HepG2 (cell line): ENCODE measurements around the gene CDHR4. TPM values are rescaled to one million over a fixed set of nuclear protein-coding genes. Genes with fewer than 3 reads are reported as not detected.

Experiments
- ATAC-seq: fragments of 200-7000 bp; cut with Tn5 transposase; 3 replicates; pipeline ENCODE4 v1.9.1; 2020; ENCODE audit warnings: mild to moderate bottlenecking, moderate library complexity
- BruUV-seq: library from RNA; stranded (reverse); fragments of 400-500 nt; replicated peaks from 2 replicates; lab custom pipeline; 2021; lab: Mats Ljungman, UMichigan
- CTCF ChIA-PET: fragments of 300-600 bp; formaldehyde crosslinking; extraction: SDS; loops from one replicate; lab custom pipeline; 2021; ENCODE audit warnings: low total read pairs, inconsistent platforms, low intra/inter-chr PET ratio; lab: Yijun Ruan, JAX
- POLR2A ChIA-PET: fragments of 350-600 bp; sonication (Branson Sonifier 250); formaldehyde crosslinking; loops from one replicate; lab custom pipeline; 2020; ENCODE audit warnings: antibody characterized with exemption, inconsistent platforms; lab: Yijun Ruan, JAX
- DNase-seq: peaks from one replicate; pipeline ENCODE4 v3.0.0-alpha.2; 2015; ENCODE audit warnings: low spot score
- FAIRE-seq: peaks from 3 replicates; lab custom pipeline; 2011; peaks lifted over from hg19 to GRCh38; lab: Jason Lieb, UNC
- H2AFZ ChIP-seq: one replicate; pipeline ENCODE4 v1.6.1; 2011; ENCODE audit warnings: low read length, inconsistent platforms
- H3K27ac ChIP-seq: fragments of 300-600 bp; 3 replicates; pipeline ENCODE4 v1.8.0; 2011; ENCODE audit warnings: mixed run types, mild to moderate bottlenecking, mixed read lengths, low read length, inconsistent platforms; ENCODE audit not compliant: insufficient read depth; ENCODE audit errors: extremely low read length
- H3K27me3 ChIP-seq, 2 experiments: fragments of 200-600 bp in 1 of 2; 2 replicates in 1 of 2; 3 replicates in 1 of 2; pipeline versions ENCODE4 v1.6.0 to v1.8.0; 2011; ENCODE audit warnings: low read length in 2 of 2, mild to moderate bottlenecking in 2 of 2, moderate library complexity in 2 of 2, inconsistent platforms in 1 of 2; ENCODE audit not compliant: insufficient read depth in 2 of 2, control insufficient read depth in 1 of 2
- H3K36me3 ChIP-seq, 2 experiments: fragments of 200-600 bp in 1 of 2; replicated peaks in 1 of 2; 2 replicates in 1 of 2; 3 replicates in 1 of 2; pipeline versions ENCODE4 v1.5.1 to v1.8.0; 2011; ENCODE audit warnings: low read length in 2 of 2, inconsistent platforms in 1 of 2; ENCODE audit not compliant: insufficient read depth in 2 of 2, control insufficient read depth in 1 of 2
- H3K4me1 ChIP-seq: 2 replicates; pipeline ENCODE4 v1.5.1; 2012; ENCODE audit warnings: low read length, inconsistent platforms; ENCODE audit not compliant: insufficient read depth
- H3K4me2 ChIP-seq: 2 replicates; pipeline ENCODE4 v1.6.0; 2011; ENCODE audit warnings: low read depth, low read length, inconsistent platforms
- H3K4me3 ChIP-seq, 3 experiments: fragments of 200-600 bp in 1 of 3; sonication (generic), shearing (Covaris generic) in 1 of 3; replicated peaks in 1 of 3; 2 replicates each; pipeline ENCODE4 v1.5.1; 2011 to 2016; ENCODE audit warnings: low read length in 3 of 3, inconsistent platforms in 2 of 3, low read depth in 2 of 3, mild to moderate bottlenecking in 2 of 3, control low read depth in 1 of 3, mixed read lengths in 1 of 3; ENCODE audit not compliant: insufficient read depth in 1 of 3
- H3K79me2 ChIP-seq: one replicate; pipeline ENCODE4 v1.6.1; 2011; ENCODE audit warnings: low read length, inconsistent platforms; ENCODE audit not compliant: insufficient read depth
- H3K9ac ChIP-seq: 2 replicates; pipeline ENCODE4 v1.6.0; 2011; ENCODE audit warnings: mild to moderate bottlenecking, low read depth, low read length, inconsistent platforms; ENCODE audit not compliant: insufficient read depth
- H3K9me3 ChIP-seq: 2 replicates; pipeline ENCODE4 v1.5.1; 2012; ENCODE audit warnings: mild to moderate bottlenecking, low read length
- H4K20me1 ChIP-seq: 2 replicates; pipeline ENCODE4 v1.6.0; 2011; ENCODE audit warnings: inconsistent platforms, mild to moderate bottlenecking, low read length, moderate library complexity; ENCODE audit not compliant: insufficient read depth
- PLSCR1 ChIP-seq: sonication (generic); formaldehyde crosslinking; IDR thresholded peaks from 2 replicates; pipeline ENCODE4 v1.5.0; 2020; ENCODE audit warnings: missing genetic modification reagents, mild to moderate bottlenecking, borderline replicate concordance
- POGZ ChIP-seq: sonication (generic); formaldehyde crosslinking; IDR thresholded peaks from 2 replicates; pipeline ENCODE4 v1.4.0; 2020; ENCODE audit warnings: mild to moderate bottlenecking, missing genetic modification reagents
- RNF2 ChIP-seq: fragments of 450-650 bp; conservative IDR thresholded peaks from 2 replicates; pipeline ENCODE4 v1.6.1; 2016; ENCODE audit warnings: low read depth
- TBX3 ChIP-seq: fragments of 450-650 bp; IDR thresholded peaks from 2 replicates; pipeline ENCODE4 v1.6.1; 2017; ENCODE audit warnings: antibody characterized with exemption, mild to moderate bottlenecking, inconsistent platforms, borderline replicate concordance
- ZFP36L1 ChIP-seq: sonication (generic); formaldehyde crosslinking; IDR thresholded peaks from 2 replicates; pipeline ENCODE4 v1.8.0; 2022; ENCODE audit warnings: mild to moderate bottlenecking, missing genetic modification reagents, moderate library complexity
- ZKSCAN1 ChIP-seq: fragments of 150-350 bp; IDR thresholded peaks from 2 replicates; pipeline ENCODE4 v1.6.1; 2014; ENCODE audit warnings: low read length
- ZNF235 ChIP-seq: sonication (generic); formaldehyde crosslinking; IDR thresholded peaks from 2 replicates; pipeline ENCODE4 v1.8.1; 2023; ENCODE audit warnings: mild to moderate bottlenecking, missing genetic modification reagents, borderline replicate concordance
- ZNF503 ChIP-seq: sonication (generic); formaldehyde crosslinking; IDR thresholded peaks from 2 replicates; pipeline ENCODE4 v1.4.0; 2020; ENCODE audit warnings: missing genetic modification reagents
- ZSCAN9 ChIP-seq: IDR thresholded peaks from 2 replicates; pipeline ENCODE4 v1.6.1; 2016; ENCODE audit warnings: borderline replicate concordance
- WGBS: methylation state at CpG from one replicate; pipeline ENCODE4 v1.1.6; 2017; ENCODE audit warnings: low lambda C conversion rate; 5-methylcytosine and 5-hydroxymethylcytosine counted together
- in situ Hi-C: cut with HindIII; loops from 2 replicates; pipeline ENCODE4 v1.10.0; 2017; ENCODE audit warnings: low pct_unique_long_range_greater_than_20kb; ENCODE audit not compliant: extremely low pct_ligation_motif_present
- intact Hi-C: fragments of 100-400 bp; cut with micrococcal nuclease; formaldehyde crosslinking; loops from one replicate; pipeline ENCODE4 v1.10.0; 2022; ENCODE audit not compliant: unreplicated experiment
- polyA plus RNA-seq, 8 experiments: library from polyadenylated mRNA; depleted of rRNA in 3 of 8; stranded (reverse) in 7 of 8; unstranded in 1 of 8; fragments of >200 nt; fragmentation: Illumina TruSeq in 4 of 8; extraction: Trizol in 4 of 8; gene quantifications; 2 replicates each; pipeline versions ENCODE4 v1.2.1 to v1.2.3, GENCODE V29; 2011 to 2016; ENCODE audit warnings: low read depth in 4 of 8, missing spikeins in 1 of 8, mixed read lengths in 1 of 8; ENCODE audit not compliant: insufficient read depth in 1 of 8
- total RNA-seq, 5 experiments: library from RNA; depleted of rRNA; stranded (reverse); fragments of >200 nt; fragmentation: Illumina TruSeq; extraction: Trizol; gene quantifications; 2 replicates each; pipeline ENCODE4 v1.2.3, GENCODE V29; 2016; ENCODE audit warnings: low read depth in 1 of 5

The CDHR4 gene
- total and polyA plus RNA-seq, 2 of the 13 experiments (the other 11 are each of a cell fraction or from before 2014, with no cell fraction given): 0.21 TPM; not detected in 1

GRCh38 chr3:49788056-49788455 is 11.6 kb downstream of the CDHR4 start:
- H3K4me2 ChIP-seq: no peak overlapping the region
- no peak overlapping the region for H3K9ac ChIP-seq
- intact Hi-C loops: loop anchor here (5.0 kb wide), 1 partner anchor 56 kb away; no protein-coding TSS in a partner anchor
- no peaks in the 10 kb centered on the region for H4K20me1 ChIP-seq
- FAIRE-seq (no peak), DNase-seq (no peak), ATAC-seq (no peak)
- H3K79me2 ChIP-seq: peaks cover 26% of the 10 kb centered on the region
- no peak overlapping the region for H3K27ac ChIP-seq
- H3K4me1 ChIP-seq: peaks cover 40% of the 10 kb centered on the region
- ChIA-PET CTCF (no interaction called here), POLR2A (interaction anchor here (1.6 kb wide), 1 partner anchor 15 kb away, joined by 7 read pairs; the partner anchor contains the start of gene INKA1)
- no TSS peak for BruUV-seq
- WGBS: 87% methylated on average over 2 of the region's 2 CpGs
- 0 out of 5 replicates have a peak, but pooled peaks cover 0 to 1% of the 10 kb centered on the region in 2 experiments for H3K36me3 ChIP-seq
- in situ Hi-C loops: no loop called here
- no peak overlapping the region for H3K4me3 ChIP-seq
- no peak for TF ChIP-seq ZKSCAN1
- TF ChIP-seq ZNF503 (CRISPR knock-in tag): no peak
- H2AFZ ChIP-seq: no peak overlapping the region
- H3K27me3 ChIP-seq: no peaks in the 10 kb centered on the region; a peak in 1 of 5 replicates
- H3K9me3 ChIP-seq: no peaks in the 10 kb centered on the region

- BruUV-seq: no TSS peak
- FAIRE-seq (no peak), DNase-seq (no peak), ATAC-seq (no peak)
- Histone ChIP-seq H3K4me1 (peaks cover 40% of the 10 kb centered on the region), H3K36me3 (peaks cover 0 to 1% of the 10 kb centered on the region in 2 experiments; a peak in 2 of 5 replicates), H3K9ac (0 out of 2 replicates have a peak overlapping the region, but pooled peaks have one; percentile 81), H2AFZ (no peak overlapping the region), H3K9me3 (no peaks in the 10 kb centered on the region), H3K27me3 (no peaks in the 10 kb centered on the region; a peak in 1 of 5 replicates), H4K20me1 (no peaks in the 10 kb centered on the region), H3K4me3 (no peak overlapping the region), H3K79me2 (peaks cover 29% of the 10 kb centered on the region), H3K4me2 (no peak overlapping the region; the same call in 1 of the 2 replicates), H3K27ac (no peak overlapping the region)
- ChIA-PET POLR2A (interaction anchor here (1.6 kb wide), 1 partner anchor 15 kb away, joined by 7 read pairs; the partner anchor contains the start of gene INKA1), CTCF (no interaction called here)
- intact Hi-C loops (loop anchor here (5.0 kb wide), 1 partner anchor 55 kb away; no protein-coding TSS in a partner anchor), in situ Hi-C loops (no loop called here)
- TF ChIP-seq ZNF235 (no peak), ZSCAN9 (CRISPR knock-in tag) (no peak), POGZ (CRISPR knock-in tag) (no peak), RNF2 (no peak), TBX3 (no peak), ZFP36L1 (CRISPR knock-in tag) (no peak), PLSCR1 (CRISPR knock-in tag) (no peak)
- 97% methylated on average over 5 of the region's 5 CpGs for WGBS
Observed at GRCh38 chr3:49787536-49787935, 12.1 kb downstream of the CDHR4 start.
